ENCODE data around the gene G6PC1.
A peak's percentile ranks its signal among the peaks of the same experiment; 100 is the strongest.

DNA sequence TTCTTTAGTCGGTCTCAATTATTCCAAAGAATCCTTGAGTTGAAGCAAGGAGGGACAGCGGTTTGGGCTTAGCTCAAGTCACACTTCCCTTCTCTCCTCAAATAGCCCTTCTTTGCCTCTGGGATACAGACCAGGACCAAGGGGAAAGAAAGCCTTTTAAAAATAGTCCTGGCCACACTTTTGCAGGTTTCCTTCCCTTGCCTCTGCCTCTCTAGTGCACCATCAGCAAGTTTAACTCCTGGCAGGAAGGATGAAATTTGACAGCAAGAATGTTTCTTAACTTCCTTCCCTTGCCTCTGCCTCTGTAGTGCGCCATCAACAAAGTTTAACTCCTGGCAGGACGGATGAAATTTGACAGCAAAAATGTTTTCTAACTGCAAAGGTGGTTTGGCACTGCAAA is 7.2 kb upstream of the G6PC1 start:
- TF ChIP-seq CREB1 (IDR thresholded peaks at IDR 0.05) (no peak), CREB1 (CRISPR knock-in tag; IDR thresholded peaks at IDR 0.05) (no peak), ZNF674 (CRISPR knock-in tag; IDR thresholded peaks at IDR 0.05; ENCODE audit: low read depth) (no peak), STAG1 (CRISPR knock-in tag; IDR thresholded peaks at IDR 0.05) (no peak), CREM (IDR thresholded peaks at IDR 0.05) (no peak), CREM (CRISPR knock-in tag; IDR thresholded peaks at IDR 0.05) (no peak), ZNF121 (CRISPR knock-in tag; IDR thresholded peaks at IDR 0.05) (no peak), EZH2 (conservative IDR thresholded peaks at IDR 0.05; ENCODE audit: low read depth, low read length) (no peak), MAFK (conservative IDR thresholded peaks at IDR 0.05 in 1 of 2, IDR thresholded peaks at IDR 0.05 in 1 of 2; ENCODE audit: low read length in 2 of 2) (peak in 1 of 2 experiments; percentile 39; a peak in 2 of 4 replicates), ZNF792 (CRISPR knock-in tag; IDR thresholded peaks at IDR 0.05) (no peak), TAF1 (CRISPR knock-in tag; IDR thresholded peaks at IDR 0.05) (no peak)
- TF ChIP-seq, protein P1, sequence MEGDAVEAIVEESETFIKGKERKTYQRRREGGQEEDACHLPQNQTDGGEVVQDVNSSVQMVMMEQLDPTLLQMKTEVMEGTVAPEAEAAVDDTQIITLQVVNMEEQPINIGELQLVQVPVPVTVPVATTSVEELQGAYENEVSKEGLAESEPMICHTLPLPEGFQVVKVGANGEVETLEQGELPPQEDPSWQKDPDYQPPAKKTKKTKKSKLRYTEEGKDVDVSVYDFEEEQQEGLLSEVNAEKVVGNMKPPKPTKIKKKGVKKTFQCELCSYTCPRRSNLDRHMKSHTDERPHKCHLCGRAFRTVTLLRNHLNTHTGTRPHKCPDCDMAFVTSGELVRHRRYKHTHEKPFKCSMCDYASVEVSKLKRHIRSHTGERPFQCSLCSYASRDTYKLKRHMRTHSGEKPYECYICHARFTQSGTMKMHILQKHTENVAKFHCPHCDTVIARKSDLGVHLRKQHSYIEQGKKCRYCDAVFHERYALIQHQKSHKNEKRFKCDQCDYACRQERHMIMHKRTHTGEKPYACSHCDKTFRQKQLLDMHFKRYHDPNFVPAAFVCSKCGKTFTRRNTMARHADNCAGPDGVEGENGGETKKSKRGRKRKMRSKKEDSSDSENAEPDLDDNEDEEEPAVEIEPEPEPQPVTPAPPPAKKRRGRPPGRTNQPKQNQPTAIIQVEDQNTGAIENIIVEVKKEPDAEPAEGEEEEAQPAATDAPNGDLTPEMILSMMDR (CRISPR knock-in tag; IDR thresholded peaks at IDR 0.05), result no peak
- TF ChIP-seq, protein P2, sequence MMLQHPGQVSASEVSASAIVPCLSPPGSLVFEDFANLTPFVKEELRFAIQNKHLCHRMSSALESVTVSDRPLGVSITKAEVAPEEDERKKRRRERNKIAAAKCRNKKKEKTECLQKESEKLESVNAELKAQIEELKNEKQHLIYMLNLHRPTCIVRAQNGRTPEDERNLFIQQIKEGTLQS (CRISPR knock-in tag; IDR thresholded peaks at IDR 0.05), result no peak
- TF ChIP-seq, protein P3, sequence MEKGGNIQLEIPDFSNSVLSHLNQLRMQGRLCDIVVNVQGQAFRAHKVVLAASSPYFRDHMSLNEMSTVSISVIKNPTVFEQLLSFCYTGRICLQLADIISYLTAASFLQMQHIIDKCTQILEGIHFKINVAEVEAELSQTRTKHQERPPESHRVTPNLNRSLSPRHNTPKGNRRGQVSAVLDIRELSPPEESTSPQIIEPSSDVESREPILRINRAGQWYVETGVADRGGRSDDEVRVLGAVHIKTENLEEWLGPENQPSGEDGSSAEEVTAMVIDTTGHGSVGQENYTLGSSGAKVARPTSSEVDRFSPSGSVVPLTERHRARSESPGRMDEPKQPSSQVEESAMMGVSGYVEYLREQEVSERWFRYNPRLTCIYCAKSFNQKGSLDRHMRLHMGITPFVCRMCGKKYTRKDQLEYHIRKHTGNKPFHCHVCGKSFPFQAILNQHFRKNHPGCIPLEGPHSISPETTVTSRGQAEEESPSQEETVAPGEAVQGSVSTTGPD (CRISPR knock-in tag; IDR thresholded peaks at IDR 0.05), result no peak
- TF ChIP-seq, protein P4, sequence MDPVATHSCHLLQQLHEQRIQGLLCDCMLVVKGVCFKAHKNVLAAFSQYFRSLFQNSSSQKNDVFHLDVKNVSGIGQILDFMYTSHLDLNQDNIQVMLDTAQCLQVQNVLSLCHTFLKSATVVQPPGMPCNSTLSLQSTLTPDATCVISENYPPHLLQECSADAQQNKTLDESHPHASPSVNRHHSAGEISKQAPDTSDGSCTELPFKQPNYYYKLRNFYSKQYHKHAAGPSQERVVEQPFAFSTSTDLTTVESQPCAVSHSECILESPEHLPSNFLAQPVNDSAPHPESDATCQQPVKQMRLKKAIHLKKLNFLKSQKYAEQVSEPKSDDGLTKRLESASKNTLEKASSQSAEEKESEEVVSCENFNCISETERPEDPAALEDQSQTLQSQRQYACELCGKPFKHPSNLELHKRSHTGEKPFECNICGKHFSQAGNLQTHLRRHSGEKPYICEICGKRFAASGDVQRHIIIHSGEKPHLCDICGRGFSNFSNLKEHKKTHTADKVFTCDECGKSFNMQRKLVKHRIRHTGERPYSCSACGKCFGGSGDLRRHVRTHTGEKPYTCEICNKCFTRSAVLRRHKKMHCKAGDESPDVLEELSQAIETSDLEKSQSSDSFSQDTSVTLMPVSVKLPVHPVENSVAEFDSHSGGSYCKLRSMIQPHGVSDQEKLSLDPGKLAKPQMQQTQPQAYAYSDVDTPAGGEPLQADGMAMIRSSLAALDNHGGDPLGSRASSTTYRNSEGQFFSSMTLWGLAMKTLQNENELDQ (CRISPR knock-in tag; IDR thresholded peaks at IDR 0.05; ENCODE audit: borderline replicate concordance), result no peak

Data from HepG2 (cell line).